IMR-90 (cell line): Measurements from ENCODE around the gene SEC24B. TPM values are rescaled to one million over a fixed set of nuclear protein-coding genes. Genes with fewer than 3 reads are reported as not detected.

Experiments
- ATAC-seq: fragments of 200-7000 bp; cut with Tn5 transposase; 2 replicates; pipeline ENCODE4 v1.9.1; 2020; ENCODE audit warnings: low read depth, mild to moderate bottlenecking, moderate library complexity
- BruUV-seq: library from RNA; stranded (reverse); fragments of 400-500 nt; replicated peaks from 2 replicates; lab custom pipeline; 2021; lab: Mats Ljungman, UMichigan
- CTCF ChIA-PET: fragments of 300-600 bp; formaldehyde crosslinking; extraction: SDS; loops from one replicate; lab custom pipeline; 2021; ENCODE audit warnings: antibody characterized with exemption; lab: Yijun Ruan, JAX
- POLR2A ChIA-PET: fragments of 300-600 bp; sonication (Branson Sonifier 250); formaldehyde crosslinking; loops from one replicate; lab custom pipeline; 2022; ENCODE audit warnings: antibody characterized with exemption; ENCODE audit not compliant: unreplicated experiment; lab: Charles Lee
- DNase-seq: peaks from one replicate; pipeline ENCODE4 v3.0.0; 2013
- H2AFZ ChIP-seq: replicated peaks from 2 replicates; pipeline ENCODE3; 2013; ENCODE audit warnings: low read length, mild to moderate bottlenecking; ENCODE audit not compliant: poor library complexity
- H2AK5ac ChIP-seq: 2 replicates; pipeline ENCODE4 v1.6.1; 2013; ENCODE audit warnings: low read depth, low read length, inconsistent platforms
- H2AK9ac ChIP-seq: replicated peaks from 2 replicates; pipeline ENCODE3; 2013; ENCODE audit warnings: mild to moderate bottlenecking, low read depth, low read length, moderate library complexity; ENCODE audit not compliant: poor library complexity
- H2BK120ac ChIP-seq: 2 replicates; pipeline ENCODE4 v1.6.1; 2013; ENCODE audit warnings: low read depth, low read length, inconsistent platforms
- H2BK15ac ChIP-seq: 3 replicates; pipeline ENCODE4 v1.6.1; 2013; ENCODE audit warnings: low read depth, low read length, inconsistent platforms
- H2BK20ac ChIP-seq: 2 replicates; pipeline ENCODE4 v1.6.1; 2013; ENCODE audit warnings: low read depth, mild to moderate bottlenecking, inconsistent platforms, low read length, moderate library complexity
- H2BK5ac ChIP-seq: 2 replicates; pipeline ENCODE4 v1.6.1; 2013; ENCODE audit warnings: mild to moderate bottlenecking, low read depth, low read length, inconsistent platforms; ENCODE audit not compliant: poor library complexity, severe bottlenecking
- H3K14ac ChIP-seq: replicated peaks from 2 replicates; pipeline ENCODE4 v1.6.1; 2013; ENCODE audit warnings: low read depth, low read length, inconsistent platforms
- H3K18ac ChIP-seq: 2 replicates; pipeline ENCODE4 v1.6.1; 2013; ENCODE audit warnings: low read depth, low read length, control low read depth
- H3K23ac ChIP-seq: 2 replicates; pipeline ENCODE4 v1.6.1; 2013; ENCODE audit warnings: low read depth, low read length, inconsistent platforms
- H3K27ac ChIP-seq: 2 replicates; pipeline ENCODE4 v1.5.1; 2013; ENCODE audit warnings: mild to moderate bottlenecking, control low read depth, low read length; ENCODE audit not compliant: insufficient read depth
- H3K27me3 ChIP-seq: 2 replicates; pipeline ENCODE4 v1.6.1; 2013; ENCODE audit warnings: low read length; ENCODE audit not compliant: control insufficient read depth, insufficient read depth
- H3K36me3 ChIP-seq: 2 replicates; pipeline ENCODE4 v1.6.1; 2013; ENCODE audit warnings: low read length, mixed read lengths; ENCODE audit not compliant: control insufficient read depth, insufficient read depth
- H3K4ac ChIP-seq: 2 replicates; pipeline ENCODE4 v1.6.1; 2013; ENCODE audit warnings: low read depth, low read length, inconsistent platforms
- H3K4me1 ChIP-seq: 2 replicates; pipeline ENCODE4 v1.6.1; 2013; ENCODE audit warnings: low read length, mixed read lengths; ENCODE audit not compliant: control insufficient read depth, insufficient read depth
- H3K4me2 ChIP-seq: 2 replicates; pipeline ENCODE4 v1.6.1; 2013; ENCODE audit warnings: low read depth, mild to moderate bottlenecking, control low read depth, low read length, moderate library complexity
- H3K4me3 ChIP-seq: 2 replicates; pipeline ENCODE4 v1.5.1; 2013; ENCODE audit warnings: low read depth, mild to moderate bottlenecking, control low read depth, low read length, moderate library complexity; ENCODE audit not compliant: insufficient read depth
- H3K56ac ChIP-seq: 2 replicates; pipeline ENCODE4 v1.6.1; 2013; ENCODE audit warnings: low read length, inconsistent platforms; ENCODE audit not compliant: insufficient read depth; ENCODE audit errors: extremely low read depth
- H3K79me1 ChIP-seq, 2 experiments: 2 replicates each; pipeline ENCODE4 v1.6.1; 2013; ENCODE audit warnings: low read length in 2 of 2, inconsistent platforms in 1 of 2, low read depth in 1 of 2
- H3K9ac ChIP-seq: 2 replicates; pipeline ENCODE4 v1.6.1; 2013; ENCODE audit warnings: low read depth, low read length, control low read depth
- H3K9me1 ChIP-seq: 2 replicates; pipeline ENCODE4 v1.6.1; 2013; ENCODE audit warnings: low read length, inconsistent platforms; ENCODE audit not compliant: insufficient read depth
- H3K9me3 ChIP-seq: 2 replicates; pipeline ENCODE4 v1.6.1; 2013; ENCODE audit warnings: low read length; ENCODE audit not compliant: control insufficient read depth, insufficient read depth
- H4K20me1 ChIP-seq: 2 replicates; pipeline ENCODE4 v1.6.1; 2013; ENCODE audit warnings: low read length, inconsistent platforms; ENCODE audit not compliant: insufficient read depth
- H4K5ac ChIP-seq: 2 replicates; pipeline ENCODE4 v1.6.1; 2013; ENCODE audit warnings: mild to moderate bottlenecking, low read depth, low read length, control low read depth
- H4K8ac ChIP-seq, 2 experiments: 2 replicates each; pipeline ENCODE4 v1.6.1; 2013; ENCODE audit warnings: low read depth in 2 of 2, low read length in 2 of 2, control low read depth in 1 of 2, inconsistent platforms in 1 of 2
- H4K91ac ChIP-seq: 2 replicates; pipeline ENCODE4 v1.6.1; 2013; ENCODE audit warnings: low read depth, low read length, inconsistent platforms; ENCODE audit not compliant: insufficient read depth
- CHD1 ChIP-seq: IDR thresholded peaks from 2 replicates; pipeline ENCODE4 v1.6.1; 2012; ENCODE audit warnings: low read depth, low read length, improper control_type of control experiment
- FOS ChIP-seq: fragments of 150-350 bp; IDR thresholded peaks from 2 replicates; pipeline ENCODE4 v1.6.1; 2016; ENCODE audit warnings: low read depth, low read length
- MAZ ChIP-seq: IDR thresholded peaks from 2 replicates; pipeline ENCODE4 v1.6.1; 2012; ENCODE audit warnings: low read depth, mild to moderate bottlenecking, low read length, improper control_type of control experiment, moderate library complexity, borderline replicate concordance
- NFE2L2 ChIP-seq: fragments of 150-350 bp; IDR thresholded peaks from 2 replicates; pipeline ENCODE4 v1.6.1; 2016; ENCODE audit warnings: low read depth, mild to moderate bottlenecking, low read length
- WGBS, 2 experiments: methylation state at CpG; one replicate each; pipeline versions ENCODE4 v1.1.5 to v1.1.7; 2013; ENCODE audit warnings: missing lambda C conversion rate in 2 of 2; ENCODE audit not compliant: insufficient read length in 1 of 2; ENCODE audit errors: extremely low coverage in 2 of 2; 5-methylcytosine and 5-hydroxymethylcytosine counted together
- dilution Hi-C: fragments of 300-500 bp; cut with HindIII; formaldehyde crosslinking; loops from one replicate; pipeline ENCODE4 v1.14.3; 2018; ENCODE audit warnings: low sequenced_read_pairs; ENCODE audit not compliant: unreplicated experiment
- in situ Hi-C: fragments of 300-500 bp; cut with MboI; formaldehyde crosslinking; loops from 3 replicates; pipeline ENCODE4 v1.14.3; 2019; ENCODE audit warnings: low sequenced_read_pairs, inconsistent platforms, mixed read lengths
- intact Hi-C: fragments of 100-400 bp; cut with micrococcal nuclease; formaldehyde crosslinking; loops from 2 replicates; pipeline ENCODE4 v1.10.0; 2022
- polyA plus RNA-seq, 3 experiments: library from polyadenylated mRNA; depleted of rRNA; stranded (reverse); fragments of >200 nt; gene quantifications; 2 replicates each; pipeline ENCODE4 v1.2.3, GENCODE V29; 2012; ENCODE audit warnings: low replicate concordance in 1 of 3
- total RNA-seq: library from RNA; depleted of rRNA; stranded (reverse); fragments of >200 nt; gene quantifications from 2 replicates; pipeline ENCODE4 v1.2.3, GENCODE V29; 2012

Gene SEC24B
- total and polyA plus RNA-seq, 2 of the 4 experiments (the other 2 are of a cell fraction), result 19.0 to 27.4 TPM

GRCh38 chr4:109410776-109411175, 22.8 kb upstream of the SEC24B start:
- Histone ChIP-seq H3K4me2 (no peak overlapping the region), H3K27ac (no peak overlapping the region), H3K9me3 (no peaks in the 10 kb centered on the region), H2BK5ac (no peak overlapping the region), H2BK20ac (no peak overlapping the region), H2AK5ac (no peak overlapping the region), H3K56ac (no peak overlapping the region), H4K91ac (no peak overlapping the region), H3K4me3 (no peak overlapping the region), H3K36me3 (no peaks in the 10 kb centered on the region), H3K14ac (no peak overlapping the region), H3K79me1 (no peaks in the 10 kb centered on the region), H3K18ac (no peak overlapping the region), H4K20me1 (no peaks in the 10 kb centered on the region), H3K27me3 (no peaks in the 10 kb centered on the region), H3K9me1 (no peaks in the 10 kb centered on the region; the same call in 1 of the 2 replicates), H3K23ac (no peak overlapping the region), H4K5ac (no peak overlapping the region), H2AFZ (no peak overlapping the region), H2BK120ac (no peak overlapping the region), H3K4me1 (no peaks in the 10 kb centered on the region), H2AK9ac (no peak overlapping the region), H4K8ac (no peak overlapping the region), H3K4ac (no peak overlapping the region), H3K9ac (no peak overlapping the region), H2BK15ac (no peak overlapping the region)
- no CpG with 5 or more reads among the region's 3 CpGs for WGBS, 2 experiments
- dilution Hi-C loops (no loop called here), intact Hi-C loops (no loop called here), in situ Hi-C loops (loop anchor here (25.0 kb wide), 1 partner anchor 1102 kb away; no protein-coding TSS in a partner anchor)
- no peak for TF ChIP-seq FOS
- TF ChIP-seq NFE2L2, result no peak
- TF ChIP-seq MAZ, result no peak
- TF ChIP-seq CHD1, result no peak
- no peak for ATAC-seq
- peak; percentile 53 for DNase-seq
- no TSS peak for BruUV-seq
- ChIA-PET POLR2A (no interaction called here), CTCF (interaction anchor here (0.7 kb wide), 1 partner anchor 9 kb away, joined by 3 read pairs; no protein-coding TSS in a partner anchor)
